HepG2 (cell line): ENCODE measurements around the gene KRI1. TPM values are rescaled to one million over a fixed set of nuclear protein-coding genes. Genes with fewer than 3 reads are reported as not detected.
A peak's percentile ranks its signal among the peaks of the same experiment; 100 is the strongest.

Source experiments
- ATAD3A ChIP-seq: sonication (generic); formaldehyde crosslinking; IDR thresholded peaks from 2 replicates; pipeline ENCODE4 v1.4.0; 2020; ENCODE audit warnings: missing genetic modification reagents
- CHD4 ChIP-seq: fragments of 200-600 bp; sonication (generic); IDR thresholded peaks from 2 replicates; pipeline ENCODE4 v1.7.0; 2017; ENCODE audit warnings: mild to moderate bottlenecking, low read length, borderline replicate concordance
- FOSL2 ChIP-seq: sonication (generic); formaldehyde crosslinking; IDR thresholded peaks from 2 replicates; pipeline ENCODE4 v1.4.0; 2020; ENCODE audit warnings: missing genetic modification reagents
- MLLT10 ChIP-seq: sonication (generic); formaldehyde crosslinking; IDR thresholded peaks from 2 replicates; pipeline ENCODE4 v1.4.0; 2020; ENCODE audit warnings: missing genetic modification reagents
- MYNN ChIP-seq: sonication (generic); formaldehyde crosslinking; IDR thresholded peaks from 2 replicates; pipeline ENCODE4 v1.4.0; 2020; ENCODE audit warnings: mild to moderate bottlenecking, low read depth, missing genetic modification reagents
- POLR2AphosphoS5 ChIP-seq: IDR thresholded peaks from 2 replicates; pipeline ENCODE4 v1.6.1; 2012; ENCODE audit warnings: low read depth, low read length
- RARA ChIP-seq: IDR thresholded peaks from 2 replicates; pipeline ENCODE4 v1.6.1; 2016; ENCODE audit warnings: missing genetic modification reagents, missing compliant biosample characterization
- SATB2 ChIP-seq: sonication (generic); formaldehyde crosslinking; IDR thresholded peaks from 2 replicates; pipeline ENCODE4 v1.5.0; 2020; ENCODE audit warnings: missing genetic modification reagents
- SNAI1 ChIP-seq: sonication (generic); formaldehyde crosslinking; IDR thresholded peaks from 2 replicates; pipeline ENCODE4 v1.5.0; 2020; ENCODE audit warnings: mild to moderate bottlenecking, missing genetic modification reagents, borderline replicate concordance
- TBX2 ChIP-seq: sonication (generic); formaldehyde crosslinking; IDR thresholded peaks from 2 replicates; pipeline ENCODE4 v1.5.0; 2020; ENCODE audit warnings: missing genetic modification reagents, mild to moderate bottlenecking, borderline replicate concordance
- TP53 ChIP-seq: sonication (generic); formaldehyde crosslinking; conservative IDR thresholded peaks from 2 replicates; pipeline ENCODE4 v1.4.0; 2020; ENCODE audit warnings: missing genetic modification reagents
- ZBTB20 ChIP-seq: sonication (generic); formaldehyde crosslinking; IDR thresholded peaks from 2 replicates; pipeline ENCODE4 v1.8.1; 2023; ENCODE audit warnings: missing genetic modification reagents, low read depth, mild to moderate bottlenecking, borderline replicate concordance
- ZIK1 ChIP-seq: sonication (generic); formaldehyde crosslinking; IDR thresholded peaks from 2 replicates; pipeline ENCODE4 v1.5.0; 2020; ENCODE audit warnings: mild to moderate bottlenecking, low read depth, missing genetic modification reagents, borderline replicate concordance
- ZKSCAN5 ChIP-seq: sonication (generic); formaldehyde crosslinking; IDR thresholded peaks from 2 replicates; pipeline ENCODE4 v1.5.1; 2020; ENCODE audit warnings: mild to moderate bottlenecking, missing genetic modification reagents
- ZMAT3 ChIP-seq: sonication (generic); formaldehyde crosslinking; conservative IDR thresholded peaks from 2 replicates; pipeline ENCODE4 v1.7.0; 2021; ENCODE audit warnings: missing genetic modification reagents
- ZMYM2 ChIP-seq: sonication (generic); formaldehyde crosslinking; IDR thresholded peaks from 2 replicates; pipeline ENCODE4 v1.8.0; 2022; ENCODE audit warnings: mild to moderate bottlenecking, missing genetic modification reagents
- ZNF10 ChIP-seq: sonication (generic); formaldehyde crosslinking; IDR thresholded peaks from 2 replicates; pipeline ENCODE4 v1.4.0; 2020; ENCODE audit warnings: mild to moderate bottlenecking, low read depth, missing genetic modification reagents, borderline replicate concordance
- ZNF18 ChIP-seq: sonication (generic); formaldehyde crosslinking; IDR thresholded peaks from 2 replicates; pipeline ENCODE4 v1.8.0; 2022; ENCODE audit warnings: mild to moderate bottlenecking, missing genetic modification reagents; ENCODE audit not compliant: insufficient replicate concordance
- ZNF335 ChIP-seq: sonication (generic); formaldehyde crosslinking; IDR thresholded peaks from 2 replicates; pipeline ENCODE4 v1.4.0; 2020; ENCODE audit warnings: missing genetic modification reagents
- ZNF431 ChIP-seq: sonication (generic); formaldehyde crosslinking; IDR thresholded peaks from 2 replicates; pipeline ENCODE4 v1.9.0; 2022; ENCODE audit warnings: missing genetic modification reagents, low read depth, mild to moderate bottlenecking, borderline replicate concordance
- ZNF569 ChIP-seq: sonication (generic); formaldehyde crosslinking; IDR thresholded peaks from 2 replicates; pipeline ENCODE4 v1.5.0; 2020; ENCODE audit warnings: mild to moderate bottlenecking, missing genetic modification reagents, moderate library complexity, borderline replicate concordance
- ZNF572 ChIP-seq: sonication (generic); formaldehyde crosslinking; IDR thresholded peaks from 2 replicates; pipeline ENCODE4 v1.5.1; 2020; ENCODE audit warnings: mild to moderate bottlenecking, missing genetic modification reagents
- ZNF768 ChIP-seq: sonication (generic); formaldehyde crosslinking; IDR thresholded peaks from 2 replicates; pipeline ENCODE4 v1.4.0; 2020; ENCODE audit warnings: missing genetic modification reagents
- ZNF83 ChIP-seq: sonication (generic); formaldehyde crosslinking; IDR thresholded peaks from 2 replicates; pipeline ENCODE4 v1.4.0; 2020; ENCODE audit warnings: missing genetic modification reagents, mild to moderate bottlenecking, borderline replicate concordance
- polyA plus RNA-seq, 8 experiments: library from polyadenylated mRNA; depleted of rRNA in 3 of 8; stranded (reverse) in 7 of 8; unstranded in 1 of 8; fragments of >200 nt; fragmentation: Illumina TruSeq in 4 of 8; extraction: Trizol in 4 of 8; gene quantifications; 2 replicates each; pipeline versions ENCODE4 v1.2.1 to v1.2.3, GENCODE V29; 2011 to 2016; ENCODE audit warnings: low read depth in 4 of 8, missing spikeins in 1 of 8, mixed read lengths in 1 of 8; ENCODE audit not compliant: insufficient read depth in 1 of 8
- total RNA-seq, 5 experiments: library from RNA; depleted of rRNA; stranded (reverse); fragments of >200 nt; fragmentation: Illumina TruSeq; extraction: Trizol; gene quantifications; 2 replicates each; pipeline ENCODE4 v1.2.3, GENCODE V29; 2016; ENCODE audit warnings: low read depth in 1 of 5
- TF ChIP-seq, protein P1 (sequence below): IDR thresholded peaks from 2 replicates; pipeline ENCODE4 v1.6.1; 2016; ENCODE audit warnings: control low read depth

The KRI1 gene
- total and polyA plus RNA-seq, 2 of the 13 experiments (the other 11 are each of a cell fraction or from before 2014, with no cell fraction given), result 9.1 to 11.7 TPM

DNA sequence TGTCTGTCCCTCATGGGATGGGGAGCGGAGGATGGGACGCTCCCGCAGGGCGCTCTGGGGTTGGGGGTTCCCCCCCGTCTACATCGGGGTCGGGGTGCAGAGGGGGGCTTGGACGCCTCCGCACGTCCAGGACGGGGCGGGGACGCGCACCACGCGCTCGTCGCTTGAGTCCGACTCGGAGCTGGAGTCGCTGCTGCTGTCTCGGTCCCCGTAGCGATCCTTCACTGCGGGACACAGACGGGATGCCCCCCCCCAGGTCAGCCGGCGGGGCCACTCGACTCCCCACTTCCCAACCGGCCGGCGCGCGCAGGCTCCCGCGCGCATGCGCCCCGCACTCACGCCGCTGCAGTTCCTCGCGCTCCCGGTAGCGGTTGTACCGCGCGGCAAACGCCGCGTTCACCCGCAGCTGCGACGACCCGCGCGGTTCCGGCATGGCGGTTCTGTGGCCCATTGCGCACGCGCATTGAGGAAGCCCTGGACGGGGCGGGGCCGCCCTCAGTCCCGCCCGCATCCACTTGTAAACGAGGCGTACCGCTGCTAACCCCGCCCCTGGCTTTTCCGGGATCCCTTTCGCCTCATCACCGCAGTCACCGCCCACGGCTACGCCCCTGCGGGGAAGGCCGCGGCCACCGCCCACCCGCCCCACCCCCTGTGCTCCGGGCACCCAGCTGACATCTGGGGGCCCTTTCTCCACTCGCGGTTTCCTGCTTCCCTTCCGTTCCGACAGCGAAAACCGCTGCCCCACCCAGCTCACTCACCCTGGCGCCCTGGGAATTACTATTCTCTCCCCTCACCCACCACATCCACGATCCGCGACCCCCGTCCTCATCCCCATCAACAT, at the start of gene KRI1 (continued):
- 0 out of 2 replicates have a peak, but pooled peaks have one; percentile 61 for TF ChIP-seq ZNF431 (CRISPR knock-in tag)
- TF ChIP-seq FOSL2 (CRISPR knock-in tag), result 0 out of 2 replicates have a peak, but pooled peaks have one; percentile 17
- peak; percentile 94; the same call in 1 of the 2 replicates for TF ChIP-seq ZIK1
- TF ChIP-seq MYNN (CRISPR knock-in tag), result peak; percentile 83; the same call in 1 of the 2 replicates
- no peak for TF ChIP-seq ZKSCAN5
- peak; percentile 94 for TF ChIP-seq TBX2 (CRISPR knock-in tag)
- no peak for TF ChIP-seq ATAD3A (CRISPR knock-in tag)
- TF ChIP-seq CHD4, result no peak
- peak; percentile 84 for TF ChIP-seq POLR2AphosphoS5
- TF ChIP-seq ZNF335 (CRISPR knock-in tag), result peak; percentile 71; the same call in 1 of the 2 replicates
- TF ChIP-seq ZNF83 (CRISPR knock-in tag), result 0 out of 2 replicates have a peak, but pooled peaks have one; percentile 35
- TF ChIP-seq MLLT10, result no peak
- TF ChIP-seq ZBTB20 (CRISPR knock-in tag), result no peak
- TF ChIP-seq ZNF10 (CRISPR knock-in tag), result no peak
- TF ChIP-seq ZNF572 (CRISPR knock-in tag), result no peak
- TF ChIP-seq SNAI1 (CRISPR knock-in tag), result no peak
- TF ChIP-seq, protein P1, sequence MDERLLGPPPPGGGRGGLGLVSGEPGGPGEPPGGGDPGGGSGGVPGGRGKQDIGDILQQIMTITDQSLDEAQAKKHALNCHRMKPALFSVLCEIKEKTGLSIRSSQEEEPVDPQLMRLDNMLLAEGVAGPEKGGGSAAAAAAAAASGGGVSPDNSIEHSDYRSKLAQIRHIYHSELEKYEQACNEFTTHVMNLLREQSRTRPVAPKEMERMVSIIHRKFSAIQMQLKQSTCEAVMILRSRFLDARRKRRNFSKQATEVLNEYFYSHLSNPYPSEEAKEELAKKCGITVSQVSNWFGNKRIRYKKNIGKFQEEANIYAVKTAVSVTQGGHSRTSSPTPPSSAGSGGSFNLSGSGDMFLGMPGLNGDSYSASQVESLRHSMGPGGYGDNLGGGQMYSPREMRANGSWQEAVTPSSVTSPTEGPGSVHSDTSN (CRISPR knock-in tag), result no peak
- no peak for TF ChIP-seq TP53
- peak; percentile 74 for TF ChIP-seq SATB2 (CRISPR knock-in tag)
- peak; percentile 48 for TF ChIP-seq ZNF18 (CRISPR knock-in tag)
- TF ChIP-seq ZNF768 (CRISPR knock-in tag), result peak; percentile 82
- no peak for TF ChIP-seq ZMYM2 (CRISPR knock-in tag)
- TF ChIP-seq ZMAT3, result peak; percentile 96
- TF ChIP-seq RARA (CRISPR knock-in tag), result peak; percentile 16; the same call in 1 of the 2 replicates
- no peak for TF ChIP-seq ZNF569 (CRISPR knock-in tag)
